ENCODE results near the gene C9. TPM values are rescaled to one million over a fixed set of nuclear protein-coding genes. Genes with fewer than 3 reads are reported as not detected.
"Not testable (repeated sequence)": the region's sequence is repeated elsewhere in the genome, so short reads cannot be mapped to it uniquely, and the experiment has no call there.

C9 gene
- total RNA-seq, 2 experiments from 2014 or later: not detected

DNA sequence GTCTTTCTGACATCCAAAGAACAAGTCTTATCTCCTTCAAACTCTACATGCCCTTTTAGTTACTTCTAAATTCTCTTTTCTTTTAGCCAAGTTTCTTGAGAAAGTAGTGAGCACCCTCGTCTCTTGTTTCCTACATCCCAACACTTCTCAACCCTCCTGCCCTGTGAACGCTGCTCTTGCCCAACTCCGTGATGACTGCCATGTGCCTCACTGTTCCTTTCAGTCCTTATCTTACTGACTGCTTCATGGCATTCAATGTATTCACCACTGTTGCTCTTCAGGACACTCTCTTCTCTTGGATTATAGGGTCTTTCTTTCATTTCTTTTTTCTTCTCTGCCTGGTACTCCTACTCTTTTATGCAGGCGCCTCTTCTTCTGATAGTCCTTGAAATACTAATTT, 14.8 kb downstream of the C9 start:
- H3K9me3 Mint-ChIP-seq: peaks cover 35% of the 10 kb centered on the region
- no peak overlapping the region for H3K27ac Mint-ChIP-seq
- intact Hi-C loops (cut with micrococcal nuclease): no loop called here
- H3K4me1 Mint-ChIP-seq (ENCODE audit: low read depth): no peaks in the 10 kb centered on the region
- H3K4me3 Mint-ChIP-seq: no peak overlapping the region
- H3K27me3 Mint-ChIP-seq: peaks cover 2% of the 10 kb centered on the region
- no peak for DNase-seq
- H3K36me3 Mint-ChIP-seq: no peaks in the 10 kb centered on the region
- ChIA-PET CTCF (no interaction called here), POLR2A (no interaction called here)

DNA sequence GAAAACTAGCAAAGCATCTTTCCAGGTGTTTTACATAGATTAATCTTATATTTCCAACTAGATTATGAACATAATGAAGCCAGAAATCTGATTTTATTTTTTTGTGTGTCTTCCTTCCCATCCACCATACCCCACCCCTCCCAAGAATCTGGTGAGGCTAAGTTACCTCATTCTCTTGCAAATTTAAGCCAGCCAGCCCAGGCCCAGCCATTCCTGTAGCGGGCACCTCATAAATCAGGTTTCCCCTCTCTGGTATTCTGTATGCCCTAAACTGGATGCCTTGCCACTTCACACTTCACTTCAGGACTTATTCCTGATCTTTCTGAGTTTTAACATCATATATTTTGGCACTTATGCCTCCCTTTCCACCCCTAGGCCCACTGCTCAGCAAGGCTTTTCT, 21.8 kb downstream of the C9 start:
- H3K4me1 Mint-ChIP-seq (ENCODE audit: low read depth): peaks cover 3% of the 10 kb centered on the region
- no peak overlapping the region for H3K27ac Mint-ChIP-seq
- ChIA-PET POLR2A (no interaction called here), CTCF (no interaction called here)
- no peaks in the 10 kb centered on the region for H3K36me3 Mint-ChIP-seq
- peaks cover 3% of the 10 kb centered on the region for H3K9me3 Mint-ChIP-seq
- intact Hi-C loops (cut with micrococcal nuclease): no loop called here
- H3K4me3 Mint-ChIP-seq: no peak overlapping the region
- DNase-seq: no peak
- peaks cover 14% of the 10 kb centered on the region for H3K27me3 Mint-ChIP-seq

DNA sequence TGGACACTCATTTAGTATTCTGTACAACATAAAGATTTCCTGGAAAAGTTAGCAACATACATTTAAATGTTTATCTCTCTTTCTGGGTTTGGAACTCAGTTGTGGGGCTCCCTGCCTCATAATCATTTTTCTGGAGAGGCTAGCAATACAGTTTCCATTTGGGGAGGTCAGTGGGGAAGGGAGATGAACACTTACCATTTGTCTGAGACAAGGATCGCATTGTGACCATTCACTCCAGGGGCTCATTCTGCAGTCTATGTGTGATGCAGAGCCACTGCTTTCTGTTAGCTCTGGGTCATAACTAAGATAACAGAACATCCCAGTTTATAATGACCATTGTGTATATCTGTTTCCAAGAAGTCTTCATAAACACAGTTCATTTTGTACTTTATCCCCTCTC, 22.4 kb downstream of the C9 start:
- Mint-ChIP-seq H3K4me1 (ENCODE audit: low read depth) (peaks cover 4% of the 10 kb centered on the region), H3K36me3 (no peaks in the 10 kb centered on the region), H3K27ac (no peak overlapping the region), H3K27me3 (peaks cover 14% of the 10 kb centered on the region), H3K4me3 (no peak overlapping the region), H3K9me3 (peaks cover 3% of the 10 kb centered on the region)
- CTCF ChIA-PET: no interaction called here
- no peak for DNase-seq
- intact Hi-C loops (cut with micrococcal nuclease): no loop called here
- POLR2A ChIA-PET: no interaction called here

DNA sequence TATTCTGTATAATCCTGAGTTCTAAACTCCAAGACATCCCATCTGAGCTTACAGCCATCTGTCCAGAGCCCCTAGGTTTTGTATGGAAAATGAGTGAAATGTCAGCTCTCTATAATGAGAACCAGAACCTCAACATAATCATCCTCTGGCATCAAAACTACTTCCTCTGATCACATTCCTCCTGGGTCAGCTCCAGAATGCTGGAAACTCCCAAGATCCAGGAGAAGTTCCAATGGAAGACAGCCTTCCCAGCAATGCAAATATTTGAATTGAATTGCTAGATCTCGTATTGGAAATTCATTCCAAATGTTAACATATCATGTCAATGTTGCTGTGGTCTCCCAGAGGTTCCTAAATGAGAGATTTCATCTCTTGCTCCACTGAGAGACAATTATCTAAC, 23.8 kb downstream of the C9 start:
- DNase-seq: no peak
- Mint-ChIP-seq H3K4me3 (no peak overlapping the region), H3K27ac (no peak overlapping the region), H3K9me3 (peaks cover 3% of the 10 kb centered on the region), H3K27me3 (peaks cover 16% of the 10 kb centered on the region), H3K36me3 (no peaks in the 10 kb centered on the region), H3K4me1 (ENCODE audit: low read depth) (peaks cover 4% of the 10 kb centered on the region)
- ChIA-PET CTCF (no interaction called here), POLR2A (no interaction called here)
- intact Hi-C loops (cut with micrococcal nuclease): no loop called here

DNA sequence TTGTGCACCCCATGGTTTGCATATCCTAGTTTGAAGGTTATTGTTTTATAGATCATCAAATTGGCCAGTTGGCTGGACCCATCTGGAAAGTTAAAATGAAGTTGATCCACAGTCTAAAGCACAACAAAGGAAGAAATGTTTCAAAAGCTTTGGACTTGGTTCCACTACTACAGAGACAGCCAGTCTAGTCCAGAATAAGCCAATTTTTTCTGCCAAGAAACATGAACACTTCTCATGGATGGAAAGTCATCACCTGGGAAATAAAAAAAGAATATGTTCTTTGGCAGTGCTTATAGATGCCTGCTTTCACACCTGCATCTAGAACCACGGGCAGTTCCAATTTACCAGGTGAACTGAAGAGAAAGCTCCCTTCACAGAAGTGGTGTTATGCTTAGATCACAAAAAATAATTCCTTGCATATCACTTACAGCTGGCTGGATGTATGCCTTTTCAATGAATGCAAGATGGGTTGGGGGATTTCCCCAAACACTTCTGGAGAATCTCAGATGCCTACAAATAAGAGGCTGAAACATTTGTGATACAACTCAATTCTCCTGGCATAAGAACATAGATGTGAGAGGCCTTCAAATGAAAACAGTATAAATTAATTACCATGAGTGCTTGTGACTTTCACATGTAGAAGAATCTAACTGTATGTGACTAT, 26.9 kb downstream of the C9 start:
- peaks cover 11% of the 10 kb centered on the region for H3K27me3 Mint-ChIP-seq
- peaks cover 2% of the 10 kb centered on the region for H3K36me3 Mint-ChIP-seq
- POLR2A ChIA-PET: no interaction called here
- CTCF ChIA-PET: interaction anchor here (0.7 to 1.8 kb wide), 3 partner anchors 15 to 129 kb away, joined by 3 to 5 read pairs (median 4); no protein-coding TSS in a partner anchor
- H3K9me3 Mint-ChIP-seq: no peaks in the 10 kb centered on the region
- no peak overlapping the region for H3K4me3 Mint-ChIP-seq
- intact Hi-C loops (cut with micrococcal nuclease): no loop called here
- DNase-seq: no peak
- peaks cover 4% of the 10 kb centered on the region for H3K4me1 Mint-ChIP-seq (ENCODE audit: low read depth)
- H3K27ac Mint-ChIP-seq: no peak overlapping the region

DNA sequence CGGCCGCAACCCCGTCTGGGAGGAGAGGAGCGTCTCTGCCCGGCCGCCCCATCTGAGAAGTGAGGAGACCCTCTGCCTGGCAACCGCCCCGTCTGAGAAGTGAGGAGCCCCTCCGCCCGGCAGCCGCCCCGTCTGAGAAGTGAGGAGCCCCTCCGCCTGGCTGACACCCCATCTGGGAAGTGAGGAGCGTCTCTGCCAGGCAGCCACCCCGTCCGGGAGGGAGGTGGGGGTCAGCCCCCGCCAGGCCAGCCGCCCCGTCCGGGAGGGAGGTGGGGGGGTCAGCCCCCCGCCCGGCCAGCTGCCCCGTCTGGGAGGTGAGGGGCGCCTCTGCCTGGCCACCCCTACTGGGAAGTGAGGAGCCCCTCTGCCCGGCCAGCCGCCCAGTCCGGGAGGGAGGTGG, 30.0 kb downstream of the C9 start:
- H3K27ac Mint-ChIP-seq; H3K36me3 Mint-ChIP-seq; H3K4me3 Mint-ChIP-seq; intact Hi-C loops (cut with micrococcal nuclease); H3K27me3 Mint-ChIP-seq; DNase-seq; H3K4me1 Mint-ChIP-seq (ENCODE audit: low read depth); CTCF ChIA-PET; H3K9me3 Mint-ChIP-seq; POLR2A ChIA-PET: not testable (repeated sequence)

DNA sequence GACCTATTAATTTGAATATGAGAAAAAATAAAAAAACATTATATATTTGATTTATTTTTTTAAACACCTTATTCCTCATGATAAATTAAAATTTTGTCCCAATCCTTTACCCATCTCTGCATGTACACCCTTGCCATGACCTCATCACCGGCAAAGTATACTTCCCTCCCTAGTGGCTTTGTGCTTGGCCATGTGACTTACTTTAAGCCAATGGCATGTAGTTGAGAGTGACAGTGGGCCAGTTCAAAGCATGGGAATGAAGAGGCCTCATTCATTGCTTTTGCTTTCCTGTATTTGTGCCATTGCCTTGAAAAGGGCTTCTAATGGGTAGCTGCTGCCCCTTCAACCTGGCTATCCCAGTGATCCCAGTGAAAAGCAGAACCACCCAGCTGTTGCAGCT, 31.2 kb downstream of the C9 start:
- Mint-ChIP-seq H3K4me1 (ENCODE audit: low read depth) (peaks cover 4% of the 10 kb centered on the region), H3K27ac (no peak overlapping the region), H3K27me3 (peaks cover 3% of the 10 kb centered on the region), H3K4me3 (no peak overlapping the region), H3K9me3 (no peaks in the 10 kb centered on the region), H3K36me3 (peaks cover 2% of the 10 kb centered on the region)
- ChIA-PET CTCF (no interaction called here), POLR2A (no interaction called here)
- intact Hi-C loops (cut with micrococcal nuclease): no loop called here
- no peak for DNase-seq

DNA sequence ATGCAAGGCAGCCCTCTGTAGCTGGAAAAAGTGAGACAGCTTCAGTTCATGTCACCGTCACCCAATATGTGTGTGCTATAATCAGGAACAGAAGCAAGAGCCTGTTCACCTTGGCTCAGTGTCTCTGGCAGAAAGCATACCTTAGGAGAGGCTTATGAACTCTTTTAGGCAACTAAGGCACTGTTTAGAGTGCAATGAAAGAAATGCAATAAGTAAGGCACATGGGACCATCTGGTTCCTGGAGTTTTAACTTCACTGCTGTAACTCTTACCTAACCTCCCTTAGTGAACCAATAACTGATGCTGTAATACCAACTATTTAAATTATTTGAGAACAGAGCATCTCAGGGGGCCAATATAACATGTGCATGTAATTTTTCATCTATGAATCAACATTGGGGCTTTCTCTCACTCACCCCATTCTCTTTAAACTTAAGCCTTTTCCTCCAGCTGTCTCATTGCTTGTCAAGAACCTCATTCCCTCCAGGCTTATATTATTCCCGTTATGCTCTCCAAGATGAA, 32.4 kb downstream of the C9 start:
- no peak for DNase-seq
- H3K4me3 Mint-ChIP-seq: no peak overlapping the region
- peaks cover 3% of the 10 kb centered on the region for H3K27me3 Mint-ChIP-seq
- H3K36me3 Mint-ChIP-seq: peaks cover 2% of the 10 kb centered on the region
- CTCF ChIA-PET: no interaction called here
- POLR2A ChIA-PET: no interaction called here
- H3K27ac Mint-ChIP-seq: no peak overlapping the region
- no peaks in the 10 kb centered on the region for H3K9me3 Mint-ChIP-seq
- intact Hi-C loops (cut with micrococcal nuclease): no loop called here
- no peaks in the 10 kb centered on the region for H3K4me1 Mint-ChIP-seq (ENCODE audit: low read depth)

DNA sequence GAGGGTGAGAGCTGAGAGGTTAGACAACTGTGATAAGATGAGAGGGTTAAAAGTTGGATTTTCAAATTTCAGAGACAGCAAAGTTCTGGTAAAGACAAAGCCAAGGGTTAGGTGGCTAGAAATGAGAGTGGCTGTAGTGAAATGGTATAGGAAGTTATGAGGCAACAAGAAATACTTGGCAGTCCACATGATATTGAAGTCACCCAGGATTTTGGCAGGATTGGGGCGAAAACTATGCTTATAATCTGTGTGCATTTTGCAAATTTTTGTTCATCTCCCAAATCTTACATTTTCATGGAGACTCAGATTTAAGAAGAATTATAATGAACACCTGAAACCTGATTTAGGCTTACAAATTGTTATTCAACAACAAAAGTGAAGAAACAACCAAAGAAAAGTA, 35.6 kb downstream of the C9 start:
- intact Hi-C loops (cut with micrococcal nuclease): no loop called here
- H3K9me3 Mint-ChIP-seq: no peaks in the 10 kb centered on the region
- no peaks in the 10 kb centered on the region for H3K4me1 Mint-ChIP-seq (ENCODE audit: low read depth)
- CTCF ChIA-PET: no interaction called here
- no peak overlapping the region for H3K4me3 Mint-ChIP-seq
- H3K27ac Mint-ChIP-seq: no peak overlapping the region
- no peaks in the 10 kb centered on the region for H3K36me3 Mint-ChIP-seq
- POLR2A ChIA-PET: no interaction called here
- peaks cover 1% of the 10 kb centered on the region for H3K27me3 Mint-ChIP-seq
- DNase-seq: no peak

DNA sequence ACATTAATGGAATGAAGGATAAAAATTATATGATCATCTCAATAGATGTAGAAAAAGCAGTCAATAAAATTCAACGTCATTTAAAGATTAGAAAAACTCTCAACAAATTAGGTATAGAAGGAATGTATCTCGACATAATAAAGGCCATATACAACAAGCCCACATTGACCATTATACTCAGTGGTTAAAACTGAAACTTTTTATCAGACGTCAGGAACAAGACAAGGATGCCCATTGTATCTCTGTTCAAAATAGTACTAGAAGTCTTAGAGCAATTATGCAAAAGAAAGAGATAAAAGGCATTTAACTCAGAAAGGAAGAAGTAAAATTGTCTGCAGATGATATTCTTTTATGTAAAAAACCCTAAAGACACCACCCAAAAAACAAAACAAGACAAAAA, 40.8 kb downstream of the C9 start:
- Mint-ChIP-seq H3K36me3 (no peaks in the 10 kb centered on the region), H3K27me3 (peaks cover 6% of the 10 kb centered on the region), H3K9me3 (no peaks in the 10 kb centered on the region), H3K27ac (no peak overlapping the region), H3K4me3 (no peak overlapping the region), H3K4me1 (ENCODE audit: low read depth) (no peaks in the 10 kb centered on the region)
- no peak for DNase-seq
- POLR2A ChIA-PET: no interaction called here
- CTCF ChIA-PET: no interaction called here
- intact Hi-C loops (cut with micrococcal nuclease): no loop called here

DNA sequence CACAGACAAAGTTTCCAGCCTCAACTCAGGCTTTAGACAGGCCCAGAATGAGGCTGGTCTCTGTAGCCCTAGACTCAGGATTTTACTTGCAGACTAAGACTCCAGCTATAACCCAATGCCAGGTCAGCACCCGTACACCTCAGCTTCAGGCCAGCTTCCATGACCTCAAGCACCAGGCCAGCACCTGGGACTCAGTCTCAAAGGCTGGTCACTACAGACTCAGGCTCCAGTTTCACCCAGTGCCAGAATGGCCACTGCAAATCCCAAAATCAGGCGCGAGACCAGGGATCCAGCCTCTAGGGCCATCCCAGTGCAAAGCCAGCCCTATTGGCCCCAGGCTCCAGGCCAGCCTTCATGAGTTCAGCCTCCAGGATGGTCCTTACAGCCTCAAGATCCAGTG, 44.9 kb downstream of the C9 start:
- no peaks in the 10 kb centered on the region for H3K9me3 Mint-ChIP-seq
- no peak for DNase-seq
- CTCF ChIA-PET: no interaction called here
- no peaks in the 10 kb centered on the region for H3K36me3 Mint-ChIP-seq
- POLR2A ChIA-PET: no interaction called here
- no peak overlapping the region for H3K4me3 Mint-ChIP-seq
- H3K27ac Mint-ChIP-seq: no peak overlapping the region
- H3K27me3 Mint-ChIP-seq: peaks cover 8% of the 10 kb centered on the region
- intact Hi-C loops (cut with micrococcal nuclease): no loop called here
- no peaks in the 10 kb centered on the region for H3K4me1 Mint-ChIP-seq (ENCODE audit: low read depth)

DNA sequence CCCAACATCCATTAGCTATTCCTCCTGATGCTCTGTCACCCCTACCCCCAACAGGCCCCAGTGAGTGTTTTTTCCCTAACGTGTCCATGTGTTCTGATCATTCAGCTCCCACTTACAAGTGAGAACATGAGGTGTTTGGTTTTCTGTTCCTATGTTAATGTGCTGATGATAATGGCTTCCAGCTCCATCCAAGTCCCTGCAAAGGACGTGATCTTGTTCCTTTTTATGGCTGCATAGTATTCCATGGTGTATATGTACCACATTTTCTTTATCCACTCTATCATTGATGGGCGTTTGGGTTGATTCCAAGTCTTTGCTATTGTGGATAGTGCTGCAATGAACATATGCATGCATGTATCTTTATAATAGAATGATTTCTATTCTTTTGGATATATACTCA, 47.8 kb downstream of the C9 start:
- H3K27ac Mint-ChIP-seq; intact Hi-C loops (cut with micrococcal nuclease); POLR2A ChIA-PET; H3K9me3 Mint-ChIP-seq; H3K36me3 Mint-ChIP-seq; H3K4me3 Mint-ChIP-seq; H3K4me1 Mint-ChIP-seq (ENCODE audit: low read depth); CTCF ChIA-PET; DNase-seq; H3K27me3 Mint-ChIP-seq: not testable (repeated sequence)

DNA sequence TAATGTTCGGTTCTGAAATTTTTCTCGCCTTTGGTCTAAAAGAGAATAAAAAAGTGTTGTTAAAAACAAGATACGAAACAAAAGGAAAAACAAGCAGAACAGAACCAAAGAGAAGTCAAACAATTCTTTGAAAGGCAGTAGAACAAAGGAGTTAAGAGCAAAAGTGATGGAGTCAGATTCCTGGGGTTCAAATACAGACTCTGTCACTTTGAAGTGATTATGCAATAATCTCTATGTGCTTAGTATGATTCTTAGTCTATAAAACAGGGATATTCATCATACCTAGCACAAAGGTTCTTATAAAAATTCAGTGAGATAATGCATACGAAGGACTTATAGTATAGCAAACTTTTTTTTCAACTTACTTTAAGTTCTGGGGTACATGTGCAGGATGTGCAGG, 48.3 kb downstream of the C9 start:
- intact Hi-C loops (cut with micrococcal nuclease): no loop called here
- H3K9me3 Mint-ChIP-seq: no peaks in the 10 kb centered on the region
- ChIA-PET CTCF (no interaction called here), POLR2A (no interaction called here)
- H3K27me3 Mint-ChIP-seq: peaks cover 8% of the 10 kb centered on the region
- H3K4me1 Mint-ChIP-seq (ENCODE audit: low read depth): no peaks in the 10 kb centered on the region
- no peak overlapping the region for H3K4me3 Mint-ChIP-seq
- DNase-seq: no peak
- no peaks in the 10 kb centered on the region for H3K36me3 Mint-ChIP-seq
- no peak overlapping the region for H3K27ac Mint-ChIP-seq
